HG02623 (cell line): ENCODE results near the gene BHMT.
"Not testable (repeated sequence)": the region's sequence is repeated elsewhere in the genome, so short reads cannot be mapped to it uniquely, and the experiment has no call there.

Experiments
- ATAC-seq: cut with Tn5 transposase; IDR thresholded peaks from one replicate; pipeline ENCODE4 v1.9.1; 2021; ENCODE audit warnings: moderate library complexity; ENCODE audit not compliant: unreplicated experiment

BHMT gene

GRCh38 chr5:79171635-79172245 lies 60.1 kb downstream of the BHMT start:
- no peak for ATAC-seq

GRCh38 chr5:79172269-79172668 lies 60.7 kb downstream of the BHMT start:
- no peak for ATAC-seq

- no peak for ATAC-seq
These were observed 62.0 kb downstream of the BHMT start for GRCh38 chr5:79173626-79174025.

- not testable (repeated sequence) for ATAC-seq
These were observed 68.8 kb downstream of the BHMT start for GRCh38 chr5:79180449-79180848.

- ATAC-seq, result no peak
These were observed 69.9 kb downstream of the BHMT start for GRCh38 chr5:79181419-79182022.
